Measurements from ENCODE around the gene SMIM15.

The SMIM15 gene

GRCh38 chr5:61162832-61163567 lies 732 bp upstream of the SMIM15 start:
- in situ Hi-C loops (cut with MboI; ENCODE audit: low pct_unique_long_range_greater_than_20kb, low sequenced_read_pairs, unreplicated experiment): no loop called here
- DNase-seq (ENCODE audit: low spot score): peak; percentile 62
- TF ChIP-seq CTCF (IDR thresholded peaks at IDR 0.05; ENCODE audit: extremely low read depth, insufficient read depth, missing control alignments): no peak

GRCh38 chr5:61160497-61160896 lies 1.8 kb downstream of the SMIM15 start:
- in situ Hi-C loops (cut with MboI; ENCODE audit: low pct_unique_long_range_greater_than_20kb, low sequenced_read_pairs, unreplicated experiment): no loop called here
- no peak for TF ChIP-seq CTCF (IDR thresholded peaks at IDR 0.05; ENCODE audit: extremely low read depth, insufficient read depth, missing control alignments)
- no peak for DNase-seq (ENCODE audit: low spot score)

- TF ChIP-seq CTCF (IDR thresholded peaks at IDR 0.05; ENCODE audit: extremely low read depth, insufficient read depth, missing control alignments): no peak
- no peak for DNase-seq (ENCODE audit: low spot score)
- in situ Hi-C loops (cut with MboI; ENCODE audit: low pct_unique_long_range_greater_than_20kb, low sequenced_read_pairs, unreplicated experiment): no loop called here
These were observed 2.4 kb downstream of the SMIM15 start for GRCh38 chr5:61159836-61160235.

- TF ChIP-seq CTCF (IDR thresholded peaks at IDR 0.05; ENCODE audit: extremely low read depth, insufficient read depth, missing control alignments): no peak
- DNase-seq (ENCODE audit: low spot score): no peak
- in situ Hi-C loops (cut with MboI; ENCODE audit: low pct_unique_long_range_greater_than_20kb, low sequenced_read_pairs, unreplicated experiment): no loop called here
These were observed 3.2 kb downstream of the SMIM15 start for GRCh38 chr5:61159070-61159469.

- in situ Hi-C loops (cut with MboI; ENCODE audit: low pct_unique_long_range_greater_than_20kb, low sequenced_read_pairs, unreplicated experiment): no loop called here
- no peak for DNase-seq (ENCODE audit: low spot score)
- no peak for TF ChIP-seq CTCF (IDR thresholded peaks at IDR 0.05; ENCODE audit: extremely low read depth, insufficient read depth, missing control alignments)
These were observed 10.4 kb downstream of the SMIM15 start for GRCh38 chr5:61151893-61152292.

GRCh38 chr5:61148515-61148914 lies 13.8 kb downstream of the SMIM15 start:
- in situ Hi-C loops (cut with MboI; ENCODE audit: low pct_unique_long_range_greater_than_20kb, low sequenced_read_pairs, unreplicated experiment): no loop called here
- TF ChIP-seq CTCF (IDR thresholded peaks at IDR 0.05; ENCODE audit: extremely low read depth, insufficient read depth, missing control alignments): no peak
- DNase-seq (ENCODE audit: low spot score): no peak

Measured in GM13977 (cell line).